Measurements from ENCODE around the gene MAGI3. TPM values are rescaled to one million over a fixed set of nuclear protein-coding genes. Genes with fewer than 3 reads are reported as not detected.

The MAGI3 gene
- total RNA-seq, 1 donor from 2014 or later, result 1.0 TPM

- ChIA-PET POLR2A (no interaction called here), CTCF (interaction anchor here (0.6 kb wide), 1 partner anchor 20 kb away, joined by 3 read pairs; no protein-coding TSS in a partner anchor)
- H3K4me1 Mint-ChIP-seq, result no peaks in the 10 kb centered on the region
- TF ChIP-seq CTCF (IDR thresholded peaks at IDR 0.05), result no peak
- no peaks in the 10 kb centered on the region for H3K36me3 Mint-ChIP-seq (ENCODE audit: low read depth)
- no peak overlapping the region for H3K4me3 Mint-ChIP-seq
- no peaks in the 10 kb centered on the region for H3K27me3 Mint-ChIP-seq
- intact Hi-C loops (cut with micrococcal nuclease), result no loop called here
- H3K27ac Mint-ChIP-seq, result no peak overlapping the region
- no peaks in the 10 kb centered on the region for H3K9me3 Mint-ChIP-seq
- DNase-seq (no peak), ATAC-seq (ENCODE audit: low read depth) (no peak)
Measured at GRCh38 chr1:113683384-113684152, 293.3 kb downstream of the MAGI3 start.

- Mint-ChIP-seq H3K9me3 (no peaks in the 10 kb centered on the region), H3K4me1 (no peaks in the 10 kb centered on the region), H3K4me3 (no peak overlapping the region), H3K27ac (no peak overlapping the region), H3K36me3 (ENCODE audit: low read depth) (no peaks in the 10 kb centered on the region), H3K27me3 (no peaks in the 10 kb centered on the region)
- DNase-seq (no peak), ATAC-seq (ENCODE audit: low read depth) (no peak)
- ChIA-PET POLR2A (no interaction called here), CTCF (interaction anchor here (0.6 kb wide), 1 partner anchor 19 kb away, joined by 3 read pairs; no protein-coding TSS in a partner anchor)
- intact Hi-C loops (cut with micrococcal nuclease), result no loop called here
- no peak for TF ChIP-seq CTCF (IDR thresholded peaks at IDR 0.05)
Measured at GRCh38 chr1:113684153-113684541, 293.8 kb downstream of the MAGI3 start.

- CTCF ChIA-PET, result no interaction called here
- H3K27ac Mint-ChIP-seq, result no peak overlapping the region
- intact Hi-C loops (cut with micrococcal nuclease), result no loop called here
- TF ChIP-seq CTCF (IDR thresholded peaks at IDR 0.05), result no peak
- H3K4me3 Mint-ChIP-seq, result no peak overlapping the region
- POLR2A ChIA-PET, result no interaction called here
- ATAC-seq (ENCODE audit: low read depth) (no peak), DNase-seq (no peak)
- no peaks in the 10 kb centered on the region for H3K9me3 Mint-ChIP-seq
- peaks cover 4% of the 10 kb centered on the region for H3K36me3 Mint-ChIP-seq (ENCODE audit: low read depth)
- peaks cover 5% of the 10 kb centered on the region for H3K4me1 Mint-ChIP-seq
- no peaks in the 10 kb centered on the region for H3K27me3 Mint-ChIP-seq
Measured at GRCh38 chr1:113686891-113687618, 296.7 kb downstream of the MAGI3 start.

GRCh38 chr1:113691184-113691583 lies 300.9 kb downstream of the MAGI3 start:
- Mint-ChIP-seq H3K4me3 (no peak overlapping the region), H3K4me1 (peaks cover 11% of the 10 kb centered on the region), H3K9me3 (peaks cover 21% of the 10 kb centered on the region), H3K27me3 (no peaks in the 10 kb centered on the region), H3K36me3 (ENCODE audit: low read depth) (peaks cover 23% of the 10 kb centered on the region), H3K27ac (no peak overlapping the region)
- no peak for TF ChIP-seq CTCF (IDR thresholded peaks at IDR 0.05)
- ChIA-PET POLR2A (no interaction called here), CTCF (no interaction called here)
- no peak for ATAC-seq (ENCODE audit: low read depth)
- intact Hi-C loops (cut with micrococcal nuclease), result no loop called here
- no peak for DNase-seq

GRCh38 chr1:113692342-113692741 lies 302.0 kb downstream of the MAGI3 start:
- no peak overlapping the region for H3K27ac Mint-ChIP-seq
- TF ChIP-seq CTCF (IDR thresholded peaks at IDR 0.05), result no peak
- peak; percentile 45 for ATAC-seq (ENCODE audit: low read depth)
- DNase-seq, result no peak
- H3K4me1 Mint-ChIP-seq, result peaks cover 11% of the 10 kb centered on the region
- CTCF ChIA-PET, result no interaction called here
- intact Hi-C loops (cut with micrococcal nuclease), result no loop called here
- no peak overlapping the region for H3K4me3 Mint-ChIP-seq
- peaks cover 22% of the 10 kb centered on the region for H3K9me3 Mint-ChIP-seq
- H3K27me3 Mint-ChIP-seq, result no peaks in the 10 kb centered on the region
- H3K36me3 Mint-ChIP-seq (ENCODE audit: low read depth), result peaks cover 29% of the 10 kb centered on the region
- POLR2A ChIA-PET, result no interaction called here
